Naive thymus-derived CD8-positive, alpha-beta T cell (primary cell): ENCODE measurements around the gene MACF1. TPM values are rescaled to one million over a fixed set of nuclear protein-coding genes. Genes with fewer than 3 reads are reported as not detected.
"Not testable (repeated sequence)": the region's sequence is repeated elsewhere in the genome, so short reads cannot be mapped to it uniquely, and the experiment has no call there.

Source experiments
- ATAC-seq, 2 donors: fragments of 150-1000 bp; cut with Tn5 transposase in 1 of 2; sonication (Bioruptor Pico), chemical (Tn5 transposase) in 1 of 2; 1 replicate in 1 of 2; 2 replicates in 1 of 2; pipeline ENCODE4 v1.10.0; 2021; ENCODE audit warnings: mild to moderate bottlenecking in 2 of 2, moderate library complexity in 2 of 2
- POLR2A ChIA-PET: fragments of 350-600 bp; sonication (Branson Sonifier 250); formaldehyde crosslinking; loops from one replicate; lab custom pipeline; 2021; ENCODE audit warnings: antibody characterized with exemption; lab: Charles Lee
- DNase-seq, 10 donors: peaks; one replicate each; pipeline versions ENCODE4 v3.0.0 to v3.0.0-alpha.2; 2020 to 2022
- H3K27ac Mint-ChIP-seq, 10 donors: one replicate each; pipeline ENCODE4 v1.8.0; 2020 to 2022; ENCODE audit warnings: mild to moderate bottlenecking in 10 of 10, mixed read lengths in 10 of 10, moderate library complexity in 4 of 10, inconsistent platforms in 1 of 10
- H3K27me3 Mint-ChIP-seq, 5 donors: one replicate each; pipeline ENCODE4 v1.8.0; 2021 to 2022; ENCODE audit warnings: mixed read lengths in 5 of 5
- H3K36me3 Mint-ChIP-seq, 3 donors: one replicate each; pipeline ENCODE4 v1.8.0; 2020 to 2022; ENCODE audit warnings: mixed read lengths in 3 of 3, mild to moderate bottlenecking in 2 of 3, inconsistent platforms in 1 of 3
- H3K4me1 Mint-ChIP-seq, 4 donors: one replicate each; pipeline ENCODE4 v1.8.0; 2021 to 2022; ENCODE audit warnings: mixed read lengths in 4 of 4
- H3K4me3 Mint-ChIP-seq, 10 donors: one replicate each; pipeline ENCODE4 v1.8.0; 2020 to 2022; ENCODE audit warnings: mild to moderate bottlenecking in 10 of 10, mixed read lengths in 10 of 10, moderate library complexity in 6 of 10, inconsistent platforms in 1 of 10
- H3K9me3 Mint-ChIP-seq, 9 donors: one replicate each; pipeline ENCODE4 v1.8.0; 2020 to 2022; ENCODE audit warnings: mixed read lengths in 9 of 9, mild to moderate bottlenecking in 3 of 9, inconsistent platforms in 1 of 9, moderate library complexity in 1 of 9
- polyA plus RNA-seq, 3 donors: library from polyadenylated mRNA; unstranded; fragments of 300-500 nt; fragmentation: Illumina TruSeq; gene quantifications; one replicate each; pipeline ENCODE4 v1.2.3, GENCODE V29; 2021
- total RNA-seq, 8 experiments: library from RNA in 2 of 8; stranded (reverse) in 2 of 8; gene quantifications; one replicate each; pipeline ENCODE4 v1.2.3 and lab custom pipeline; 2021 to 2026

The MACF1 gene
- total and polyA plus RNA-seq, 5 experiments from 2014 or later = 13.4 to 222 (median 60.8) TPM

DNA sequence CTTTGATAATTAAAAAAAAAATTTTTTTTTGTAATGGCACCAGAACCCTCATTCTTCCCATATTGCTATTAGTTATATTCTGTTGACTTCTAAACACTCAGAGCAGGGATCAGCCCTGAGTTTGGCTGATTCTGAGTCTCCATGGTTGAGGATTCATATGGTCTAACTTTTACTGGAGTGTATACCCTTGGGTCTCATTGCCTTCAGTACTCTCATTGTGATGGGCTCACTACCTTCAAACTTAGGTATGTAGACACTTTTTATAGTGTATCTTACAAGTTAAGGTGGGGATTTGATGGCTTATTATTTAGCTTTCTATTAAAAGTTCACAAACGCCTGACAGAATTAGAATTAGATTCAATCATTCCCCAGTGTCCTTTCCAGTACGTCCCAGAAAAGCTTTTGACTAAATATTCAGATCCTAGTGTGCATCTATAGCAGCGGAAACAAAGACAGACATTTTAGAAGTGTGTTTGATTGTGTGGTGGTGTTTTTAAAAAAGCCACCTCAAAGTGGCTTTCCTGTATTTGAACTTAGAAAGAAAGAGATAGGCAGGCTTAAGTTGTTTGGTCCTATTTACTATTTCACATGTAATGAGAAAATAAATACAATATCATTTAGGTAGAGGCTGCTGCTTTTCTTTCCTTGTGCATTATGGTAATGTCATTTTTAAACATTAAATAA, 1.4 kb downstream of the MACF1 start:
- peak overlapping the region; percentile 82 to 97 (median 92) for H3K4me3 Mint-ChIP-seq
- no peaks in the 10 kb centered on the region for H3K27me3 Mint-ChIP-seq
- H3K36me3 Mint-ChIP-seq = peaks cover 0 to 3% (median 0%) of the 10 kb centered on the region in 3 donors
- peak overlapping the region; percentile 63 to 99 (median 92) for H3K27ac Mint-ChIP-seq
- POLR2A ChIA-PET = interaction anchor here (0.8 to 3.8 kb wide), 9 partner anchors 9 to 228 kb away, joined by 3 to 42 read pairs (median 6); no protein-coding TSS in a partner anchor
- H3K9me3 Mint-ChIP-seq = peaks cover 0 to 5% (median 0%) of the 10 kb centered on the region in 9 donors
- DNase-seq (peak in 2 of 10 donors; percentile 52 to 59), ATAC-seq (peak; percentile 52 to 75)
- peaks cover 33 to 61% (median 53%) of the 10 kb centered on the region in 4 donors for H3K4me1 Mint-ChIP-seq

- ATAC-seq, DNase-seq, H3K9me3 Mint-ChIP-seq, H3K27me3 Mint-ChIP-seq, H3K36me3 Mint-ChIP-seq: not testable (repeated sequence)
- H3K4me3 Mint-ChIP-seq = peak overlapping the region in 5 of 10 donors; percentile 3 to 61 (median 29)
- peak overlapping the region in 7 of 10 donors; percentile 8 to 86 (median 53) for H3K27ac Mint-ChIP-seq
- peaks cover 26 to 60% (median 43%) of the 10 kb centered on the region in 4 donors for H3K4me1 Mint-ChIP-seq
- POLR2A ChIA-PET = interaction anchor here (0.7 to 1.1 kb wide), 5 partner anchors 9 to 28 kb away, joined by 3 to 5 read pairs (median 3); no protein-coding TSS in a partner anchor
Observed at GRCh38 chr1:39208360-39208759, 3.9 kb downstream of the MACF1 start.

- peaks cover 28 to 62% (median 46%) of the 10 kb centered on the region in 4 donors for H3K4me1 Mint-ChIP-seq
- POLR2A ChIA-PET = interaction anchor here (1.9 kb wide), 1 partner anchor 10 kb away, joined by 8 read pairs; no protein-coding TSS in a partner anchor
- H3K27me3 Mint-ChIP-seq = no peaks in the 10 kb centered on the region
- H3K4me3 Mint-ChIP-seq = peak overlapping the region in 1 of 10 donors; percentile 51
- no peak for ATAC-seq
- peaks cover 0 to 5% (median 0%) of the 10 kb centered on the region in 9 donors for H3K9me3 Mint-ChIP-seq
- DNase-seq = no peak
- peak overlapping the region in 7 of 10 donors; percentile 5 to 57 (median 25) for H3K27ac Mint-ChIP-seq
- H3K36me3 Mint-ChIP-seq = peaks cover 0 to 3% (median 0%) of the 10 kb centered on the region in 3 donors
Observed at GRCh38 chr1:39210649-39211048, 6.2 kb downstream of the MACF1 start.

GRCh38 chr1:39212499-39212898, 8.0 kb downstream of the MACF1 start:
- Mint-ChIP-seq H3K27ac (peak overlapping the region in 5 of 10 donors; percentile 8 to 98 (median 77)), H3K36me3 (peaks cover 0 to 3% (median 0%) of the 10 kb centered on the region in 3 donors), H3K9me3 (peaks cover 0 to 5% (median 0%) of the 10 kb centered on the region in 9 donors), H3K27me3 (no peaks in the 10 kb centered on the region), H3K4me1 (peaks cover 28 to 58% (median 49%) of the 10 kb centered on the region in 4 donors), H3K4me3 (no peak overlapping the region)
- POLR2A ChIA-PET = interaction anchor here (0.7 to 1.1 kb wide), 2 partner anchors 15 to 17 kb away, joined by 3 read pairs; no protein-coding TSS in a partner anchor
- ATAC-seq (no peak), DNase-seq (no peak)

- Mint-ChIP-seq H3K4me3 (peak overlapping the region in 4 of 10 donors; percentile 9 to 88 (median 36)), H3K4me1 (peaks cover 28 to 62% (median 50%) of the 10 kb centered on the region in 4 donors), H3K27me3 (no peaks in the 10 kb centered on the region), H3K9me3 (peaks cover 0 to 5% (median 0%) of the 10 kb centered on the region in 9 donors), H3K36me3 (peaks cover 0 to 3% (median 0%) of the 10 kb centered on the region in 3 donors), H3K27ac (peak overlapping the region; percentile 16 to 98 (median 88))
- no peak for DNase-seq
- ATAC-seq = no peak
- POLR2A ChIA-PET = interaction anchor here (1.0 to 2.2 kb wide), 2 partner anchors 14 to 21 kb away, joined by 5 to 35 read pairs; no protein-coding TSS in a partner anchor
Observed at GRCh38 chr1:39213511-39214002, 9.1 kb downstream of the MACF1 start.

DNA sequence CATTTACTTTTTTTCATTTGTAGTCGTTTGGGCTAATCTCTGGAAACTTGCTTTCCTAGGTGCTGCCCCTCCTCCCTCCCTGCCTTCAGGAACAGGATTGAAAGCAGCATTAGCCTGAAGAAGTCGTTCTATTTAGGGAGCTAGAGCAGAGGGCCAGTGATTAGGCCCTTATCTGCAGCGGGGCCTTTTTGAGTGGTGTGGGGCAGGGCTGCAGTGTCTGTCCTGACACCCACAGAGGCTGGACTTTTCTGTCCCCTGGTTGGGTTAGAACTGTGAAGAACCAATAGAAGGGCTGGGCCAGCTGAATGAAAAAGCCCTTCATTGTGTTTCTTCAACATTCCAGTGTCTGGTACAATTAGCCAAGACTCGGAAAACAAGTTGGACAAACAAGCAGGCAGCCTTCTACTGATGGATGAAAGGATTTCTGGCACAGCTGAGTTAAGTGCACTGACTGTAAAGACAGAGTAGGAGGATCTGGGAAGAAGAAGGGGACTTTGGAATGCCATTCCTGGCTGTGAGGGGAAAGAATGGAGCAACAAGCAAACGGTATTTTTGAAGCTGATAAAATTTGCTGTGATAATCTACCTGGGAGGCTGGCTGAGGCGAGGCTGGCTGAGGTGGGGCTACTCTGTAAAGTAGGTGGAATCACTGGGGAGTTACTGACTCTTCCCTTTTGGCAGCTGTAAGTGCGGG, 9.7 kb downstream of the MACF1 start:
- H3K4me3 Mint-ChIP-seq = peak overlapping the region; percentile 32 to 98 (median 90)
- H3K4me1 Mint-ChIP-seq = peaks cover 28 to 68% (median 56%) of the 10 kb centered on the region in 4 donors
- peaks cover 0 to 5% (median 2%) of the 10 kb centered on the region in 3 donors for H3K36me3 Mint-ChIP-seq
- peak overlapping the region; percentile 88 to 98 (median 93) for H3K27ac Mint-ChIP-seq
- peaks cover 0 to 5% (median 0%) of the 10 kb centered on the region in 9 donors for H3K9me3 Mint-ChIP-seq
- ATAC-seq (no peak), DNase-seq (no peak)
- no peaks in the 10 kb centered on the region for H3K27me3 Mint-ChIP-seq
- POLR2A ChIA-PET = interaction anchor here (1.0 to 2.4 kb wide), 6 partner anchors 9 to 21 kb away, joined by 4 to 35 read pairs (median 11); partner anchors contain the start of gene MACF1

DNA sequence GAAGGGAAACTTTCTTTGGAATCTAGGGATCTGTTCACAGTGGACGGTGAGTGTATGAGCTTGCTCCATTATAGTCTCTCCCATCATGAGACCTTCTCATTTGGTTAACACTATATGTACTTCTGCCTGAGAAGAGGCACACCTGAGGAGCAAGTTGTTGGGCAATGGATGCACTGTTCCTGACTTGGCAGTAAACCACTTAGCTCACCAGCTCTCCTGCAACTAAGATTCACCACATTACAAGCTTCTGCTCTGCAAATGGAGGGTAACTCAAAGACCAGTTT, 10.2 kb downstream of the MACF1 start:
- H3K4me3 Mint-ChIP-seq = peak overlapping the region; percentile 85 to 98 (median 94)
- peak overlapping the region; percentile 88 to 98 (median 93) for H3K27ac Mint-ChIP-seq
- H3K4me1 Mint-ChIP-seq = peaks cover 26 to 68% (median 57%) of the 10 kb centered on the region in 4 donors
- DNase-seq = no peak
- peak in 1 of 2 donors; percentile 7 for ATAC-seq
- no peaks in the 10 kb centered on the region for H3K27me3 Mint-ChIP-seq
- peaks cover 0 to 6% (median 5%) of the 10 kb centered on the region in 3 donors for H3K36me3 Mint-ChIP-seq
- POLR2A ChIA-PET = interaction anchor here (1.0 to 2.4 kb wide), 5 partner anchors 9 to 22 kb away, joined by 4 to 35 read pairs (median 17); partner anchors contain the start of gene MACF1
- H3K9me3 Mint-ChIP-seq = peaks cover 0 to 5% (median 0%) of the 10 kb centered on the region in 9 donors

DNA sequence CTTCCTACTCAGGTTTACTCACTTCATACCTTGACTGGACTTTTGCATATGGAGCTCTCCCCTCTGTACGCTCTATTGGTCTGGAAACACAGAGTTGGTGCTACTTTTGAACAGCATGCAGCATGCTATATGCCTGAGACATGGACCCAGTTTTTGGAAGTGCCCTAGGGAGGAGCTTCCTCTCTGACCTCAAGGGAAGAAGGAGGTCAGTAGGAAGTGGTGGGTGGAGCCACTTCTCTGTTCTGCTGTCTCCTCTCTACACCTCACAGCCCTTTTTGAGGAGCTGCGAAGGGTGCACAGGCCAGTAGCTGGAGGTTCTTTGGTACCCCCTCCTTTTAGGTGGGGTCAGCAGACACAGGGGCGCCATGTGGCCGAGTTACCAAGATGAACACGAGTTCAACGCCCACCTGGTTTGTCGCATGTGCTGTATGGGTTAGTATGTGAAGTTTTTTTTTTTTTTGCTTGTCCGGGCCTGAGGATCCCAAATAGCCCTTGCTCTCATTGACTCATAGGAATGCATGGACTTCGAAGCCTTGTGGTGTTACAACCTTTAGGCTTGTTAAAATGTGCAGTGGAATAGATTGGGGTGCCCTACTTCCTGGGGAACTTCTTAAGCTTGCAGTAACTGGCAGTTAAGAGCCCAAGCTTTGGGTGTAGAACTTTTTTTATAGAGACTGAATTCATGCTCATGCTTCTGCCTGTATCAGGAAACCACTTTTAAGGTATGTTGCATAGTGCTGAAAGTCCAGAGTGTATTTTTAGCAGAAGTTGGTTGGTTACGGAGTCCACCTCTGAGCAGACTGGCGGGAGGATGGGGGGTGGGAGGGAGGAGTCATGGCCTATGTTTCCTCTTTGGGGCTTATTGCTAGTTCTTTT, 10.7 kb downstream of the MACF1 start:
- ATAC-seq (peak; percentile 79 to 81), DNase-seq (peak in 3 of 10 donors; percentile 18 to 47 (median 43))
- Mint-ChIP-seq H3K9me3 (peaks cover 0 to 5% (median 0%) of the 10 kb centered on the region in 9 donors), H3K4me3 (peak overlapping the region; percentile 85 to 98 (median 94)), H3K27me3 (no peaks in the 10 kb centered on the region), H3K36me3 (peaks cover 0 to 7% (median 5%) of the 10 kb centered on the region in 3 donors), H3K27ac (peak overlapping the region; percentile 88 to 98 (median 93)), H3K4me1 (peaks cover 26 to 67% (median 58%) of the 10 kb centered on the region in 4 donors)
- POLR2A ChIA-PET = interaction anchor here (0.6 to 2.4 kb wide), 10 partner anchors 10 to 45 kb away, joined by 3 to 35 read pairs (median 4); partner anchors contain the start of gene MACF1

GRCh38 chr1:39216771-39217170, 12.3 kb downstream of the MACF1 start:
- H3K27ac Mint-ChIP-seq = peak overlapping the region; percentile 71 to 98 (median 92)
- no peaks in the 10 kb centered on the region for H3K9me3 Mint-ChIP-seq
- peaks cover 0 to 17% (median 11%) of the 10 kb centered on the region in 3 donors for H3K36me3 Mint-ChIP-seq
- peaks cover 35 to 76% (median 69%) of the 10 kb centered on the region in 4 donors for H3K4me1 Mint-ChIP-seq
- POLR2A ChIA-PET = interaction anchor here (1.2 to 1.9 kb wide), 2 partner anchors 11 to 33 kb away, joined by 3 to 4 read pairs; no protein-coding TSS in a partner anchor
- no peaks in the 10 kb centered on the region for H3K27me3 Mint-ChIP-seq
- H3K4me3 Mint-ChIP-seq = peak overlapping the region; percentile 85 to 98 (median 94)
- ATAC-seq (no peak), DNase-seq (no peak)

DNA sequence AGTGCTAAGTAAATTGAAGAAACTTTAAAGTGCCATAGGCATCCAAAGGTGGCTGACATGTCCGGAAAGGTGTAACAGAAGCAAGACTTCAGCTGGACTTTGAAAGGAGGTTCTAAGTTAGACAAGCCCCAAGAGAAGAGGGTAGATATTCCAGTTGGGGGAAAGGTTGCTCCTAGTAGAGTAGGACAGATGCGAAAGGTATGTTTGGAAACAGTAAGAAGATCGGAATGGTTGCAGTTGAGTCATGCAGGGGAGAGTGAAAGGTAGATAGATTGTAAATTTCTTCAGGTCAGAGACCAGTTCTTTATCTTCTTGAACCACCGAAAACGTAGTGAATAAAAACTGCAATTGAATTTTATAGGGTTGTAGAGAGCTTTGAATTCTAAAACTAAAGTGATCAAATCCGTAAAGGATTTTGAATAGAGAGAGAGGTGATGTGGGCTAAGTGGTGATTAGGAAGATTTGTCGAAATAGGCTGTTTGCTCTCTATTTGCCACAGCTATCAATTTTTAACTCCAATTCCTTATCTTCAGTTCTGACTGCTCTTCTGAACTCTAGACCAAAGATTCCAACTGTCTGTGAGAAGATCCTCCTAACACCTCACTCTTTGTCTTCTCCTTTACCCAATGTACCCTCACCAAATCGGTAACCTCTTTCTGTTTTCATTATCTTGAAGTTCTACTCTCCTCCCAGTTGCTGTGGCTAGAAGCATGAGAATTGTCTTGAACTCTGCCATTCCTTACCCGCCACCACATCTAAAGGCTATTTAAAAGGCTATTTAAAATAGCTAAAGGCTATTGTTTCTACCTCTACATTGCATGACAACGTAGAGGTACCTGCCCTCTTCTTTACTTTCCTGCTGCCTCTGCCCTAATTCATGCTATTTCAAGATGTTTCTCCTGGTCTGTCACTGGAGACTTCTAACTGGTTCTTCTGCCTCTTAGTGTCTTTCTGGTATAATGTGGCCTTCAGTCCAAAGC, 16.7 kb downstream of the MACF1 start:
- no peaks in the 10 kb centered on the region for H3K27me3 Mint-ChIP-seq
- H3K4me1 Mint-ChIP-seq = peaks cover 35 to 87% (median 74%) of the 10 kb centered on the region in 4 donors
- DNase-seq (no peak), ATAC-seq (peak in 1 of 2 donors; percentile 27)
- peaks cover 0 to 4% (median 0%) of the 10 kb centered on the region in 9 donors for H3K9me3 Mint-ChIP-seq
- POLR2A ChIA-PET = interaction anchor here (1.1 to 2.4 kb wide), 3 partner anchors 10 to 16 kb away, joined by 4 to 9 read pairs (median 8); partner anchors contain the start of gene MACF1
- peak overlapping the region in 9 of 10 donors; percentile 9 to 72 (median 41) for H3K4me3 Mint-ChIP-seq
- H3K27ac Mint-ChIP-seq = peak overlapping the region; percentile 20 to 84 (median 60)
- H3K36me3 Mint-ChIP-seq = peaks cover 6 to 39% (median 23%) of the 10 kb centered on the region in 3 donors
